H1 (cell line): Measurements from ENCODE around the gene USP38. TPM values are rescaled to one million over a fixed set of nuclear protein-coding genes. Genes with fewer than 3 reads are reported as not detected.

Source experiments
- CTCF ChIA-PET: fragments of 300-600 bp; sonication (Branson Sonifier 250); formaldehyde crosslinking; loops from one replicate; lab custom pipeline; 2021; ENCODE audit not compliant: partially characterized antibody; lab: Charles Lee
- POLR2A ChIA-PET: fragments of 300-600 bp; sonication (Branson Sonifier 250); formaldehyde crosslinking; loops from one replicate; lab custom pipeline; 2021; ENCODE audit warnings: inconsistent platforms; ENCODE audit not compliant: partially characterized antibody; lab: Charles Lee
- DNase-seq, 2 experiments: peaks; one replicate each; pipeline versions ENCODE4 v3.0.0 to v3.0.0-alpha.2; 2010 to 2022; ENCODE audit warnings: low spot score in 2 of 2, low read depth in 1 of 2, mixed read lengths in 1 of 2
- FAIRE-seq: peaks from 2 replicates; lab custom pipeline; 2011; peaks lifted over from hg19 to GRCh38; lab: Jason Lieb, UNC
- H2AFZ ChIP-seq: 2 replicates; pipeline ENCODE4 v1.8.1; 2012; ENCODE audit warnings: low read length, inconsistent platforms
- H2AK5ac ChIP-seq: 2 replicates; pipeline ENCODE4 v1.6.1; 2013; ENCODE audit warnings: low read depth, low read length
- H2BK120ac ChIP-seq: replicated peaks from 2 replicates; pipeline ENCODE3; 2013; ENCODE audit warnings: low read depth, low read length, inconsistent platforms
- H2BK12ac ChIP-seq: 2 replicates; pipeline ENCODE4 v1.6.1; 2013; ENCODE audit warnings: low read depth, low read length
- H2BK15ac ChIP-seq: 2 replicates; pipeline ENCODE4 v1.6.1; 2013; ENCODE audit warnings: low read length
- H2BK20ac ChIP-seq: 2 replicates; pipeline ENCODE4 v1.6.1; 2013; ENCODE audit warnings: low read length
- H2BK5ac ChIP-seq: 2 replicates; pipeline ENCODE4 v1.6.1; 2013; ENCODE audit warnings: low read depth, low read length
- H3K14ac ChIP-seq: 2 replicates; pipeline ENCODE4 v1.6.1; 2013; ENCODE audit warnings: inconsistent platforms; ENCODE audit not compliant: insufficient read length
- H3K18ac ChIP-seq: 2 replicates; pipeline ENCODE4 v1.6.1; 2013; ENCODE audit warnings: low read length; ENCODE audit errors: extremely low read depth
- H3K23ac ChIP-seq: 2 replicates; pipeline ENCODE4 v1.6.1; 2013; ENCODE audit warnings: inconsistent platforms; ENCODE audit not compliant: insufficient read length
- H3K23me2 ChIP-seq: 2 replicates; pipeline ENCODE4 v1.6.1; 2013; ENCODE audit warnings: low read depth, low read length
- H3K27ac ChIP-seq: 2 replicates; pipeline ENCODE4 v1.6.1; 2011; ENCODE audit warnings: low read depth, low read length, inconsistent platforms
- H3K27me3 ChIP-seq, 4 experiments: replicated peaks in 1 of 4; 1 replicate in 1 of 4; 2 replicates in 3 of 4; pipeline versions ENCODE4 v1.6.1 to v1.8.1; 2011 to 2013; ENCODE audit warnings: low read length in 3 of 4, mild to moderate bottlenecking in 3 of 4, inconsistent platforms in 2 of 4, mixed read lengths in 2 of 4, moderate library complexity in 1 of 4; ENCODE audit not compliant: control insufficient read depth in 3 of 4, insufficient read depth in 3 of 4; ENCODE audit errors: extremely low read depth in 1 of 4
- H3K36me3 ChIP-seq, 4 experiments: 2 replicates each; pipeline versions ENCODE4 v1.6.1 to v1.8.1; 2011 to 2013; ENCODE audit warnings: mild to moderate bottlenecking in 4 of 4, low read length in 3 of 4, moderate library complexity in 2 of 4, control low read depth in 1 of 4, inconsistent platforms in 1 of 4; ENCODE audit not compliant: insufficient read depth in 4 of 4, control insufficient read depth in 2 of 4
- H3K4ac ChIP-seq: replicated peaks from 2 replicates; pipeline ENCODE3; 2013; ENCODE audit warnings: low read length, low read depth, mixed read lengths, inconsistent platforms; ENCODE audit not compliant: insufficient read length
- H3K4me1 ChIP-seq, 4 experiments: replicated peaks in 1 of 4; 1 replicate in 1 of 4; 2 replicates in 3 of 4; pipeline versions ENCODE4 v1.6.1 to v1.8.1; 2011 to 2013; ENCODE audit warnings: low read length in 3 of 4, inconsistent platforms in 2 of 4, mixed read lengths in 1 of 4; ENCODE audit not compliant: insufficient read depth in 4 of 4, control insufficient read depth in 3 of 4
- H3K4me2 ChIP-seq, 2 experiments: 2 replicates each; pipeline versions ENCODE4 v1.6.1 to v1.8.1; 2011 to 2013; ENCODE audit warnings: low read depth in 2 of 2, low read length in 2 of 2, control low read depth in 1 of 2, inconsistent platforms in 1 of 2, mild to moderate bottlenecking in 1 of 2; ENCODE audit not compliant: insufficient read depth in 1 of 2
- H3K4me3 ChIP-seq, 4 experiments: fragments of 200-600, 300-600 bp in 1 of 4; sonication (generic), shearing (Covaris generic), sonication (Bioruptor Twin) in 1 of 4; 2 replicates each; pipeline versions ENCODE4 v1.5.1 to v1.8.1; 2011 to 2016; ENCODE audit warnings: low read length in 4 of 4, low read depth in 3 of 4, control low read depth in 2 of 4, inconsistent platforms in 2 of 4, mild to moderate bottlenecking in 2 of 4, mixed read lengths in 1 of 4, moderate library complexity in 1 of 4; ENCODE audit not compliant: insufficient read depth in 2 of 4; ENCODE audit errors: extremely low read depth in 1 of 4
- H3K56ac ChIP-seq: replicated peaks from 2 replicates; pipeline ENCODE3; 2013; ENCODE audit warnings: low read depth, mild to moderate bottlenecking, mixed read lengths, low read length, inconsistent platforms; ENCODE audit not compliant: insufficient read length
- H3K79me1 ChIP-seq: 2 replicates; pipeline ENCODE4 v1.6.1; 2013; ENCODE audit warnings: low read depth, low read length, control low read depth
- H3K79me2 ChIP-seq, 2 experiments: 2 replicates each; pipeline versions ENCODE4 v1.6.1 to v1.8.1; 2012 to 2013; ENCODE audit warnings: low read length in 2 of 2, mild to moderate bottlenecking in 2 of 2, inconsistent platforms in 1 of 2; ENCODE audit not compliant: insufficient read depth in 2 of 2, control insufficient read depth in 1 of 2
- H3K9ac ChIP-seq, 4 experiments: replicated peaks in 1 of 4; 1 replicate in 1 of 4; 2 replicates in 3 of 4; pipeline versions ENCODE4 v1.6.1 to v1.8.1; 2011 to 2013; ENCODE audit warnings: low read depth in 3 of 4, low read length in 3 of 4, control low read depth in 2 of 4, mild to moderate bottlenecking in 2 of 4, moderate library complexity in 2 of 4, inconsistent platforms in 1 of 4; ENCODE audit errors: extremely low read depth in 1 of 4
- H3K9me3 ChIP-seq, 2 experiments: 2 replicates each; pipeline versions ENCODE4 v1.6.1 to v1.8.1; 2012 to 2013; ENCODE audit warnings: mild to moderate bottlenecking in 2 of 2, moderate library complexity in 2 of 2, control low read depth in 1 of 2, inconsistent platforms in 1 of 2, low read depth in 1 of 2, low read length in 1 of 2, mixed read lengths in 1 of 2; ENCODE audit not compliant: insufficient read depth in 2 of 2
- H4K20me1 ChIP-seq, 2 experiments: replicated peaks in 1 of 2; 2 replicates each; pipeline versions ENCODE3 to v1.8.1; 2011 to 2013; ENCODE audit warnings: inconsistent platforms in 2 of 2, low read length in 2 of 2, mild to moderate bottlenecking in 1 of 2; ENCODE audit not compliant: insufficient read depth in 2 of 2, control insufficient read depth in 1 of 2
- H4K5ac ChIP-seq: 2 replicates; pipeline ENCODE4 v1.6.1; 2013; ENCODE audit warnings: low read length, low read depth, mixed read lengths, inconsistent platforms; ENCODE audit not compliant: insufficient read length
- H4K8ac ChIP-seq: 2 replicates; pipeline ENCODE4 v1.8.0; 2013; ENCODE audit warnings: mild to moderate bottlenecking, moderate library complexity, low read length, inconsistent platforms; ENCODE audit not compliant: insufficient read depth; ENCODE audit errors: extremely low read depth
- H4K91ac ChIP-seq: replicated peaks from 2 replicates; pipeline ENCODE3; 2013; ENCODE audit warnings: low read length, mixed read lengths, inconsistent platforms; ENCODE audit not compliant: insufficient read length
- GABPA ChIP-seq: IDR thresholded peaks from 2 replicates; pipeline ENCODE4 v1.6.1; 2011; ENCODE audit warnings: mild to moderate bottlenecking, low read length, moderate library complexity, borderline replicate concordance; ENCODE audit not compliant: insufficient read depth
- HDAC6 ChIP-seq: IDR thresholded peaks from one replicate; pipeline ENCODE4 v1.7.1; 2012; ENCODE audit warnings: low read depth, mild to moderate bottlenecking, inconsistent platforms, low read length, moderate library complexity
- MAFK ChIP-seq: IDR thresholded peaks from 2 replicates; pipeline ENCODE4 v1.6.1; 2012; ENCODE audit warnings: low read depth, mild to moderate bottlenecking, improper control_type of control experiment, low read length
- SIN3A ChIP-seq, 2 experiments: IDR thresholded peaks in 1 of 2; conservative IDR thresholded peaks in 1 of 2; 2 replicates each; pipeline ENCODE4 v1.6.1; 2011 to 2012; ENCODE audit warnings: low read length in 2 of 2, improper control_type of control experiment in 1 of 2, low read depth in 1 of 2, mild to moderate bottlenecking in 1 of 2
- SP4 ChIP-seq: IDR thresholded peaks from 2 replicates; pipeline ENCODE4 v1.6.1; 2012; ENCODE audit warnings: low read length, inconsistent platforms
- TBP ChIP-seq: IDR thresholded peaks from 2 replicates; pipeline ENCODE4 v1.6.1; 2011; ENCODE audit warnings: low read depth, low read length, improper control_type of control experiment
- TCF12 ChIP-seq: IDR thresholded peaks from 2 replicates; pipeline ENCODE4 v1.6.1; 2011; ENCODE audit warnings: low read depth, mild to moderate bottlenecking, low read length
- TEAD4 ChIP-seq: IDR thresholded peaks from 2 replicates; pipeline ENCODE4 v1.6.1; 2012; ENCODE audit warnings: low read depth, low read length, inconsistent platforms, mixed read lengths
- WGBS, 2 experiments: shearing (Covaris generic) in 1 of 2; methylation state at CpG; one replicate each; pipeline versions ENCODE4 v1.1.6 to v1.1.7; 2013 to 2015; ENCODE audit warnings: low lambda C conversion rate in 2 of 2, mixed read lengths in 2 of 2, inconsistent platforms in 1 of 2, low coverage in 1 of 2, missing lambda C conversion rate in 1 of 2; ENCODE audit not compliant: insufficient replicate concordance in 2 of 2, insufficient coverage in 1 of 2, insufficient read length in 1 of 2; ENCODE audit errors: extremely low coverage in 1 of 2, missing lambda C conversion rate in 1 of 2; 5-methylcytosine and 5-hydroxymethylcytosine counted together
- polyA plus RNA-seq, 7 experiments: library from polyadenylated mRNA; depleted of rRNA in 3 of 7; stranded (reverse) in 5 of 7; unstranded in 2 of 7; fragments of >200 nt in 5 of 7; fragments of 200-250 nt in 2 of 7; gene quantifications; 1 replicate in 5 of 7; 2 replicates in 1 of 7; 4 replicates in 1 of 7; pipeline versions ENCODE4 v1.2.1 to v1.2.3, GENCODE V29; 2011 to 2013; ENCODE audit warnings: missing spikeins in 2 of 7, mixed read lengths in 2 of 7
- total RNA-seq: library from RNA; stranded (reverse); fragmentation: NEBNext Ultra II Directional; extraction: Animal tissue kit (Norgen Biotek cat#: 25700); gene quantifications from 2 replicates; pipeline ENCODE4 v1.2.1, GENCODE V29; 2021

USP38 gene
- total and polyA plus RNA-seq, 2 of the 8 experiments (the other 6 are each of a cell fraction or from before 2014, with no cell fraction given), result 3.2 to 10.5 TPM

- H3K56ac ChIP-seq, result no peak overlapping the region
- H3K9ac ChIP-seq, result no peak overlapping the region
- H2BK12ac ChIP-seq, result no peak overlapping the region
- H2BK15ac ChIP-seq, result no peak overlapping the region
- H3K23ac ChIP-seq, result no peak overlapping the region
- peaks cover 0 to 2% (median 0%) of the 10 kb centered on the region in 4 experiments; a peak in 1 of 7 replicates for H3K4me1 ChIP-seq
- H2BK5ac ChIP-seq, result no peak overlapping the region
- FAIRE-seq, result no peak
- no peak overlapping the region for H4K8ac ChIP-seq
- DNase-seq, result no peak
- no peaks in the 10 kb centered on the region for H3K9me3 ChIP-seq
- WGBS, 2 experiments, result 85% methylated on average over 3 of the region's 3 CpGs; no CpG with 5 or more reads in 1 of the 2 experiments
- no peak overlapping the region for H4K91ac ChIP-seq
- no peaks in the 10 kb centered on the region for H3K27me3 ChIP-seq
- H3K4me2 ChIP-seq, result no peak overlapping the region
- H3K4me3 ChIP-seq, result no peak overlapping the region
- H3K4ac ChIP-seq, result no peak overlapping the region
- H3K23me2 ChIP-seq, result no peaks in the 10 kb centered on the region
- H3K27ac ChIP-seq, result no peak overlapping the region
- H4K5ac ChIP-seq, result no peak overlapping the region
- no peak overlapping the region for H2AK5ac ChIP-seq
- no peaks in the 10 kb centered on the region for H4K20me1 ChIP-seq
- H2BK120ac ChIP-seq, result no peak overlapping the region
- H3K79me2 ChIP-seq, result no peaks in the 10 kb centered on the region
- H2AFZ ChIP-seq, result no peak overlapping the region
- TF ChIP-seq TEAD4 (no peak), TCF12 (no peak), SIN3A (conservative IDR thresholded peaks at IDR 0.05 in 1 of 2, IDR thresholded peaks at IDR 0.05 in 1 of 2; ENCODE audit: low read depth in 1 of 2, low read length in 2 of 2) (no peak), HDAC6 (no peak), MAFK (no peak), GABPA (no peak), SP4 (no peak), TBP (no peak)
- H3K18ac ChIP-seq, result no peak overlapping the region
- no peaks in the 10 kb centered on the region for H3K79me1 ChIP-seq
- ChIA-PET POLR2A (no interaction called here), CTCF (interaction anchor here (1.2 kb wide), 1 partner anchor 9 kb away, joined by 4 read pairs; no protein-coding TSS in a partner anchor)
- H3K36me3 ChIP-seq, result no peaks in the 10 kb centered on the region
- no peak overlapping the region for H2BK20ac ChIP-seq
- H3K14ac ChIP-seq, result no peak overlapping the region
Observed at GRCh38 chr4:143250617-143251016, 65.9 kb downstream of the USP38 start.
